ENCODE measurements around the gene ZNF566. TPM values are rescaled to one million over a fixed set of nuclear protein-coding genes. Genes with fewer than 3 reads are reported as not detected.
A peak's percentile ranks its signal among the peaks of the same experiment; 100 is the strongest.

Gene ZNF566
- total RNA-seq, 2 donors from 2014 or later, result 9.6 to 20.7 TPM

GRCh38 chr19:36527341-36527740 lies 38.0 kb upstream of the ZNF566 start:
- DNase-seq (ENCODE audit: low spot score), result no peak
- Histone ChIP-seq H3K9me3 (no peaks in the 10 kb centered on the region), H3K27ac (peak overlapping the region in 1 of 2 donors; percentile 96), H3K27me3 (replicated peaks; ENCODE audit: insufficient read depth) (no peaks in the 10 kb centered on the region), H3K4me1 (replicated peaks) (no peaks in the 10 kb centered on the region), H3K4me3 (peak overlapping the region; percentile 67 to 76), H3K36me3 (no peaks in the 10 kb centered on the region)
- 12% methylated on average over 5 of the region's 5 CpGs for WGBS
- intact Hi-C loops (cut with DNase I), result no loop called here
- TF ChIP-seq POLR2AphosphoS5 (IDR thresholded peaks at IDR 0.05) (no peak), POLR2A (IDR thresholded peaks at IDR 0.05) (no peak)
- TF ChIP-seq, protein P1, sequence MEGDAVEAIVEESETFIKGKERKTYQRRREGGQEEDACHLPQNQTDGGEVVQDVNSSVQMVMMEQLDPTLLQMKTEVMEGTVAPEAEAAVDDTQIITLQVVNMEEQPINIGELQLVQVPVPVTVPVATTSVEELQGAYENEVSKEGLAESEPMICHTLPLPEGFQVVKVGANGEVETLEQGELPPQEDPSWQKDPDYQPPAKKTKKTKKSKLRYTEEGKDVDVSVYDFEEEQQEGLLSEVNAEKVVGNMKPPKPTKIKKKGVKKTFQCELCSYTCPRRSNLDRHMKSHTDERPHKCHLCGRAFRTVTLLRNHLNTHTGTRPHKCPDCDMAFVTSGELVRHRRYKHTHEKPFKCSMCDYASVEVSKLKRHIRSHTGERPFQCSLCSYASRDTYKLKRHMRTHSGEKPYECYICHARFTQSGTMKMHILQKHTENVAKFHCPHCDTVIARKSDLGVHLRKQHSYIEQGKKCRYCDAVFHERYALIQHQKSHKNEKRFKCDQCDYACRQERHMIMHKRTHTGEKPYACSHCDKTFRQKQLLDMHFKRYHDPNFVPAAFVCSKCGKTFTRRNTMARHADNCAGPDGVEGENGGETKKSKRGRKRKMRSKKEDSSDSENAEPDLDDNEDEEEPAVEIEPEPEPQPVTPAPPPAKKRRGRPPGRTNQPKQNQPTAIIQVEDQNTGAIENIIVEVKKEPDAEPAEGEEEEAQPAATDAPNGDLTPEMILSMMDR (IDR thresholded peaks at IDR 0.05), result no peak

DNA sequence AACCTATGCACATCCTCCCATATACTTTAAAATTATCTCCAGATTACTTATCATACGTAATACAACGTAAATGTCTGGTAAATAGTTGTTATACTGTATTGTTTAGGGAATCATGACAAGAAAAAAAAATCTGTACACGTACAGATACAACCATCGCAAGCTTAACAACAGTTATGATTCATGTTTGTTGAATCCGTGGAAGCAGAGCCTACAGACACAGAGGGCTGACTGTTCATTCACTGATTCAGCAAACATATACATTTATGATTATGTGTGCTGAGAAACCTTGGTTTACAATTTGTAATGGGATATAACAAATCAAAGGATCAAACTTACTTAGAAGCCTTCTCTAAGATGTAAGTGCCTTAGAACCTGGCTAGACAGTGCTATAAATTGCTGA lies 37.2 kb upstream of the ZNF566 start:
- intact Hi-C loops (cut with DNase I), result no loop called here
- no peaks in the 10 kb centered on the region for H3K4me1 ChIP-seq (replicated peaks)
- no peaks in the 10 kb centered on the region for H3K27me3 ChIP-seq (replicated peaks; ENCODE audit: insufficient read depth)
- no peak for DNase-seq (ENCODE audit: low spot score)
- no peaks in the 10 kb centered on the region for H3K9me3 ChIP-seq
- WGBS, result 83% methylated on average over 5 of the region's 5 CpGs
- TF ChIP-seq POLR2A (IDR thresholded peaks at IDR 0.05), result no peak
- TF ChIP-seq, protein P1 (IDR thresholded peaks at IDR 0.05), result no peak
- TF ChIP-seq POLR2AphosphoS5 (IDR thresholded peaks at IDR 0.05), result no peak
- no peak overlapping the region for H3K27ac ChIP-seq
- H3K36me3 ChIP-seq, result no peaks in the 10 kb centered on the region
- H3K4me3 ChIP-seq, result no peak overlapping the region

GRCh38 chr19:36524617-36525016 lies 35.3 kb upstream of the ZNF566 start:
- Histone ChIP-seq H3K27me3 (replicated peaks; ENCODE audit: insufficient read depth) (no peaks in the 10 kb centered on the region), H3K4me1 (replicated peaks) (no peaks in the 10 kb centered on the region), H3K36me3 (no peaks in the 10 kb centered on the region), H3K4me3 (no peak overlapping the region), H3K9me3 (no peaks in the 10 kb centered on the region), H3K27ac (no peak overlapping the region)
- DNase-seq (ENCODE audit: low spot score), result no peak
- WGBS, result 99% methylated on average over 4 of the region's 4 CpGs
- TF ChIP-seq, protein P1 (IDR thresholded peaks at IDR 0.05), result no peak
- TF ChIP-seq POLR2AphosphoS5 (IDR thresholded peaks at IDR 0.05), result no peak
- no peak for TF ChIP-seq POLR2A (IDR thresholded peaks at IDR 0.05)
- intact Hi-C loops (cut with DNase I), result no loop called here

DNA sequence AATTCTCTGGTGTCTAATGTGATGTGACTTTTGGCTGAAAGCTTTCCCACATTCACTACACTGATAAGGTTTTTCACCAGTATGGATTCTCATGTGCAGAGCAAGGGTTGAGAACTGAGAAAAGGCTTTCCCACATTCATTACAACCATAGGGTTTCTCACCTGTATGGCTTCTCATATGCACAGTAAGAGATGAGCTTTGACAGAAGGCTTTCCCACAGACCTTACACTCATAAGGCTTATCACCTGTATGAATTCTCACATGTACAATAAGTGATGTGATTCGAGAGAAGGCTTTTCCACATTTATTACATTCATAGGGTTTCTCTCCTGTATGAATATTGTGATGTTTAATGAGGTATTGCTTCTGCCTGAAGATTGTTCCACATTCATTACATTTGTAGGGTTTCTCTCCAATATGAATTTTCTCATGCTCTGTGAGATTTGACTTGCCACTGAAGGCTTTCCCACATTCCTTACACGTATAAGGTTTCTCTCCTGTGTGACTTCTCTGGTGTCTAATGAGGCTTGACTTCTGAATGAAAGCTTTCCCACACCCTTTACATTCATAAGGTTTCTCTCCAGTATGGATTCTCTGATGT lies 24.8 kb upstream of the ZNF566 start:
- Histone ChIP-seq H3K9me3 (peaks cover 14% of the 10 kb centered on the region), H3K4me1 (replicated peaks) (no peaks in the 10 kb centered on the region), H3K4me3 (no peak overlapping the region), H3K27me3 (replicated peaks; ENCODE audit: insufficient read depth) (no peaks in the 10 kb centered on the region), H3K27ac (no peak overlapping the region), H3K36me3 (peaks cover 8 to 28% of the 10 kb centered on the region in 2 donors)
- WGBS, result 96% methylated on average over 2 of the region's 2 CpGs
- intact Hi-C loops (cut with DNase I), result no loop called here
- TF ChIP-seq POLR2AphosphoS5 (IDR thresholded peaks at IDR 0.05) (no peak), POLR2A (IDR thresholded peaks at IDR 0.05) (no peak)
- TF ChIP-seq, protein P1 (IDR thresholded peaks at IDR 0.05), result no peak
- DNase-seq (ENCODE audit: low spot score), result no peak

GRCh38 chr19:36508325-36508724 lies 19.0 kb upstream of the ZNF566 start:
- Histone ChIP-seq H3K27ac (no peak overlapping the region), H3K27me3 (replicated peaks; ENCODE audit: insufficient read depth) (no peaks in the 10 kb centered on the region), H3K36me3 (no peaks in the 10 kb centered on the region), H3K4me1 (replicated peaks) (no peaks in the 10 kb centered on the region), H3K9me3 (peaks cover 14% of the 10 kb centered on the region), H3K4me3 (no peak overlapping the region)
- TF ChIP-seq, protein P1 (IDR thresholded peaks at IDR 0.05), result no peak
- TF ChIP-seq POLR2AphosphoS5 (IDR thresholded peaks at IDR 0.05), result no peak
- no peak for TF ChIP-seq POLR2A (IDR thresholded peaks at IDR 0.05)
- 87% methylated on average over 3 of the region's 3 CpGs for WGBS
- no peak for DNase-seq (ENCODE audit: low spot score)
- intact Hi-C loops (cut with DNase I), result no loop called here

All from prostate gland (tissue), 2 donors.